K562 (cell line): ENCODE results near the gene PURA. TPM values are rescaled to one million over a fixed set of nuclear protein-coding genes. Genes with fewer than 3 reads are reported as not detected.
A peak's percentile ranks its signal among the peaks of the same experiment; 100 is the strongest.

ENCODE experiments used
- ATAC-seq: fragments of 200-7000 bp; cut with Tn5 transposase; 3 replicates; pipeline ENCODE4 v1.9.1; 2020; ENCODE audit warnings: moderate library complexity
- BruUV-seq: library from RNA; stranded (reverse); fragments of 400-500 nt; replicated peaks from 2 replicates; lab custom pipeline; 2021; lab: Mats Ljungman, UMichigan
- CTCF ChIA-PET: fragments of 300-600 bp; formaldehyde crosslinking; extraction: SDS; loops from one replicate; lab custom pipeline; 2021; ENCODE audit warnings: low intra/inter-chr PET ratio; lab: Yijun Ruan, JAX
- POLR2A ChIA-PET: fragments of 300-600, 350-650 bp; sonication (Branson Sonifier 250); formaldehyde crosslinking; extraction: SDS; loops from one replicate; lab custom pipeline; 2021; ENCODE audit warnings: antibody characterized with exemption, inconsistent platforms; lab: Yijun Ruan, JAX
- DNase-seq, 4 experiments: peaks; one replicate each; pipeline versions ENCODE4 v3.0.0 to v3.0.0-alpha.2; 2011 to 2018; ENCODE audit warnings: low spot score in 3 of 4, mixed read lengths in 3 of 4; ENCODE audit errors: extremely low read depth in 1 of 4
- FAIRE-seq: peaks from 2 replicates; lab custom pipeline; 2011; peaks lifted over from hg19 to GRCh38; lab: Jason Lieb, UNC
- H2AFZ ChIP-seq: 2 replicates; pipeline ENCODE4 v1.6.0; 2011; ENCODE audit warnings: low read depth, low read length, control low read depth, inconsistent platforms
- H3K27ac ChIP-seq: fragments of 200-600 bp; 3 replicates; pipeline ENCODE4 v1.8.0; 2011; ENCODE audit warnings: low read depth, mild to moderate bottlenecking, control low read depth, inconsistent platforms, low read length, moderate library complexity, mixed read lengths; ENCODE audit errors: extremely low read depth
- H3K27me3 ChIP-seq, 2 experiments: fragments of 300-600 bp in 1 of 2; 2 replicates in 1 of 2; 3 replicates in 1 of 2; pipeline versions ENCODE4 v1.6.0 to v1.8.0; 2011; ENCODE audit warnings: inconsistent platforms in 2 of 2, low read length in 2 of 2, mild to moderate bottlenecking in 1 of 2, mixed read lengths in 1 of 2, moderate library complexity in 1 of 2; ENCODE audit not compliant: control insufficient read depth in 2 of 2, insufficient read depth in 2 of 2
- H3K36me3 ChIP-seq: fragments of 300-600 bp; 3 replicates; pipeline ENCODE4 v1.8.0; 2011; ENCODE audit warnings: mild to moderate bottlenecking, low read length, inconsistent platforms; ENCODE audit not compliant: control insufficient read depth, insufficient read depth
- H3K4me1 ChIP-seq, 2 experiments: fragments of 200-600 bp in 1 of 2; replicated peaks in 1 of 2; 2 replicates in 1 of 2; 3 replicates in 1 of 2; pipeline versions ENCODE4 v1.5.1 to v1.8.0; 2011; ENCODE audit warnings: inconsistent platforms in 2 of 2, low read length in 2 of 2, mild to moderate bottlenecking in 1 of 2, mixed read lengths in 1 of 2, moderate library complexity in 1 of 2; ENCODE audit not compliant: control insufficient read depth in 2 of 2, insufficient read depth in 2 of 2
- H3K4me2 ChIP-seq: 2 replicates; pipeline ENCODE4 v1.6.1; 2011; ENCODE audit warnings: low read length, control low read depth, inconsistent platforms, mixed read lengths; ENCODE audit not compliant: insufficient read depth
- H3K4me3 ChIP-seq: fragments of 200-600 bp; sonication (generic), shearing (Covaris generic); 2 replicates; pipeline ENCODE4 v1.5.1; 2016; ENCODE audit warnings: control low read depth, inconsistent platforms
- H3K79me2 ChIP-seq: fragments of 200-600 bp; 3 replicates; pipeline ENCODE4 v1.8.0; 2011; ENCODE audit warnings: low read length, inconsistent platforms; ENCODE audit not compliant: control insufficient read depth, insufficient read depth
- H3K9ac ChIP-seq, 2 experiments: 2 replicates each; pipeline versions ENCODE4 v1.6.0 to v1.6.1; 2011; ENCODE audit warnings: low read depth in 2 of 2, low read length in 2 of 2, control low read depth in 1 of 2, inconsistent platforms in 1 of 2, mild to moderate bottlenecking in 1 of 2, mixed read lengths in 1 of 2; ENCODE audit not compliant: insufficient read depth in 1 of 2
- H3K9me1 ChIP-seq: one replicate; pipeline ENCODE4 v1.6.0; 2011; ENCODE audit warnings: inconsistent platforms, mild to moderate bottlenecking, low read length, moderate library complexity; ENCODE audit not compliant: control insufficient read depth, insufficient read depth
- H3K9me3 ChIP-seq: replicated peaks from 2 replicates; pipeline ENCODE4 v1.5.1; 2011; ENCODE audit warnings: low read depth, low read length, inconsistent platforms; ENCODE audit not compliant: control insufficient read depth, insufficient read depth
- H4K20me1 ChIP-seq: replicated peaks from 2 replicates; pipeline ENCODE4 v1.6.1; 2011; ENCODE audit warnings: low read length, inconsistent platforms, mixed read lengths; ENCODE audit not compliant: control insufficient read depth, insufficient read depth
- BCOR ChIP-seq: fragments of 450-650 bp; IDR thresholded peaks from 2 replicates; pipeline ENCODE4 v1.6.1; 2016
- MEIS2 ChIP-seq: fragments of 450-650 bp; IDR thresholded peaks from 2 replicates; pipeline ENCODE4 v1.6.1; 2014; ENCODE audit warnings: mild to moderate bottlenecking; ENCODE audit not compliant: partially characterized antibody
- NFIC ChIP-seq: fragments of 450-650 bp; IDR thresholded peaks from 2 replicates; pipeline ENCODE4 v1.6.1; 2017; ENCODE audit warnings: mild to moderate bottlenecking, inconsistent platforms
- SIN3B ChIP-seq: fragments of 450-650 bp; IDR thresholded peaks from 2 replicates; pipeline ENCODE4 v1.6.1; 2017; ENCODE audit warnings: low read depth, mild to moderate bottlenecking, moderate library complexity
- SMARCA5 ChIP-seq: fragments of 450-650 bp; IDR thresholded peaks from 2 replicates; pipeline ENCODE4 v1.6.1; 2016
- ZFP36 ChIP-seq: fragments of 150-350 bp; IDR thresholded peaks from 2 replicates; pipeline ENCODE4 v1.6.1; 2018; ENCODE audit warnings: low read length, low read depth; ENCODE audit not compliant: partially characterized antibody
- WGBS: fragments of 100-300 bp; shearing (Covaris generic); methylation state at CpG from one replicate; pipeline ENCODE4 v1.1.6; 2016; ENCODE audit warnings: low coverage, mixed read lengths; ENCODE audit not compliant: insufficient coverage; ENCODE audit errors: missing lambda C conversion rate; 5-methylcytosine and 5-hydroxymethylcytosine counted together
- in situ Hi-C: fragments of 300-500 bp; cut with MboI; formaldehyde crosslinking; loops from 4 replicates; pipeline ENCODE4 v1.15.0; 2018; ENCODE audit warnings: inconsistent platforms, mixed read lengths
- intact Hi-C: fragments of 100-400 bp; cut with micrococcal nuclease; formaldehyde crosslinking; loops from 2 replicates; pipeline ENCODE4 v1.14.2; 2022
- polyA plus RNA-seq, 8 experiments: library from polyadenylated mRNA; depleted of rRNA in 4 of 8; stranded (reverse) in 5 of 8; unstranded in 3 of 8; fragments of >200 nt; fragmentation: Nextera tagmentation in 2 of 8; fragmentation: Illumina TruSeq in 1 of 8; extraction: Ambion mirVana in 2 of 8; extraction: Trizol in 1 of 8; gene quantifications; 2 replicates each; pipeline versions ENCODE4 v1.2.1 to v1.2.3, GENCODE V29; 2011 to 2014; ENCODE audit warnings: inconsistent platforms in 1 of 8, missing spikeins in 1 of 8
- total RNA-seq, 7 experiments: library from RNA; depleted of rRNA in 6 of 7; stranded (reverse); fragments of >200 nt in 6 of 7; fragmentation: Illumina TruSeq in 2 of 7; extraction: Trizol in 2 of 7; gene quantifications; 2 replicates each; pipeline versions ENCODE4 v1.2.1 to v1.2.3, GENCODE V29; 2011 to 2021; ENCODE audit warnings: low replicate concordance in 1 of 7
- TF ChIP-seq, protein P1 (sequence below): fragments of 200-800 bp; sonication (Bioruptor generic); IDR thresholded peaks from 2 replicates; pipeline ENCODE4 v1.6.1; 2017; ENCODE audit warnings: missing genetic modification characterization, missing compliant biosample characterization
- TF ChIP-seq, protein P2 (sequence below): fragments of 450-650 bp; IDR thresholded peaks from 2 replicates; pipeline ENCODE4 v1.6.1; 2016
- TF ChIP-seq, protein P3 (sequence below), 2 experiments: IDR thresholded peaks in 1 of 2; conservative IDR thresholded peaks in 1 of 2; 2 replicates each; pipeline ENCODE4 v1.6.1; 2016; ENCODE audit warnings: low read depth in 2 of 2, mild to moderate bottlenecking in 1 of 2, missing compliant biosample characterization in 1 of 2, missing genetic modification characterization in 1 of 2, moderate library complexity in 1 of 2
- TF ChIP-seq, protein P4 (sequence below), 3 experiments: IDR thresholded peaks in 2 of 3; conservative IDR thresholded peaks in 1 of 3; 2 replicates each; pipeline ENCODE4 v1.5.1; 2011 to 2012; ENCODE audit warnings: low read length in 3 of 3, mild to moderate bottlenecking in 3 of 3, control low read depth in 2 of 3, improper control_type of control experiment in 1 of 3, inconsistent platforms in 1 of 3, low read depth in 1 of 3, mixed read lengths in 1 of 3, moderate library complexity in 1 of 3; ENCODE audit not compliant: insufficient read depth in 2 of 3
- TF ChIP-seq, protein P5 (sequence below): sonication (generic); formaldehyde crosslinking; IDR thresholded peaks from 2 replicates; pipeline ENCODE4 v1.8.0; 2022; ENCODE audit warnings: missing genetic modification reagents, mild to moderate bottlenecking, moderate library complexity, borderline replicate concordance

Gene PURA
- total and polyA plus RNA-seq, 9 of the 15 experiments (the other 6 are each of a cell fraction or from before 2014, with no cell fraction given), result 3.2 to 11.1 (median 5.4) TPM

DNA sequence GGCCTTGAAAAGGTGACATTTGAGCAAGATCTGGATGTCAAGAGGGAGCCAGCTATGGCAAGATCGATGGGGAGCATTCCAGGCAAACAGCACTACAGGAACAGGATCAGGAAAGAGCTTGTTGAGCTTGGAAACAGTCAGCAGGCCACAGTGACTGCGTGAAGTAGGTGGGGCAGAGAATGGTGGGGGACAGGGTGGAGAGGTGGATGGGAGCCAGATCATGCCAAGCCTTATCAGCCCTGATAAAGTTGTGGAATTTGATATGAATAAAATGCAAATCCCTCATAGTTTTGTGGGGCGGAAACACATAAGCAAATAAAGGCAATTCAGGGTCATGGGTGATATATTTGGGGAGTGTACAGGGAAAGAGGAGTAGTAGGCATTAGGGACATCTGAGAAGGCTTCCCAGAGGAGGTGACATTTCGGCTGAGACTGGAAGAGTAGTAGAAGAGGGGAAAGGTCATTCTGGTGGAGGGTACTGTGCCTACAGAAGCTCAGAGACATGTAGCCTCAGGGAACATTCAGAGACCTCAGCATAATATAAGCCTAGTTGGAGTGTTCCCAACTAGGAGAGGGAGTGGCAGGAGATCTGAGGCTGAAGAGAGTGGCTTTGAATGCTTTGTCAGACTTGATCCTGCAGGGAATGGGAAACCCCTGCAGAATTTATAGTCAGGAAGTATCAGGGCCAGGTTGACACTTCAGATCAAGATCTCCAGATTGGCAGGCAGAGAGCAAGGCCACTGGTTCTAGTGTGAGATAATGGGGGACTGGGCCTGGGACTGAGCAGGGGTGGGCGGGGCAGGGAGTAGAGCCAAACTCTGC lies 51.4 kb downstream of the PURA start:
- 45% methylated on average over 3 of the region's 5 CpGs for WGBS
- no peaks in the 10 kb centered on the region for H3K9me3 ChIP-seq
- intact Hi-C loops, result loop anchor here (5.0 kb wide), 1 partner anchor 192 kb away; no protein-coding TSS in a partner anchor
- no peaks in the 10 kb centered on the region for H3K9me1 ChIP-seq
- peak; percentile 57 for ATAC-seq
- no peaks in the 10 kb centered on the region; a peak in 1 of 5 replicates for H3K27me3 ChIP-seq
- H3K4me1 ChIP-seq, result peaks cover 4 to 33% of the 10 kb centered on the region in 2 experiments; a peak in 4 of 5 replicates
- BruUV-seq, result no TSS peak
- H3K9ac ChIP-seq, result peak overlapping the region in 1 of 2 experiments; percentile 12; a peak in 1 of 4 replicates
- no peak overlapping the region for H3K27ac ChIP-seq
- no peak overlapping the region for H3K4me3 ChIP-seq
- TF ChIP-seq, protein P1, sequence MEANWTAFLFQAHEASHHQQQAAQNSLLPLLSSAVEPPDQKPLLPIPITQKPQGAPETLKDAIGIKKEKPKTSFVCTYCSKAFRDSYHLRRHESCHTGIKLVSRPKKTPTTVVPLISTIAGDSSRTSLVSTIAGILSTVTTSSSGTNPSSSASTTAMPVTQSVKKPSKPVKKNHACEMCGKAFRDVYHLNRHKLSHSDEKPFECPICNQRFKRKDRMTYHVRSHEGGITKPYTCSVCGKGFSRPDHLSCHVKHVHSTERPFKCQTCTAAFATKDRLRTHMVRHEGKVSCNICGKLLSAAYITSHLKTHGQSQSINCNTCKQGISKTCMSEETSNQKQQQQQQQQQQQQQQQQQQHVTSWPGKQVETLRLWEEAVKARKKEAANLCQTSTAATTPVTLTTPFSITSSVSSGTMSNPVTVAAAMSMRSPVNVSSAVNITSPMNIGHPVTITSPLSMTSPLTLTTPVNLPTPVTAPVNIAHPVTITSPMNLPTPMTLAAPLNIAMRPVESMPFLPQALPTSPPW (CRISPR knock-in tag), result peak; percentile 26; the same call in 1 of the 2 replicates
- TF ChIP-seq ZFP36 (peak; percentile 94), BCOR (peak; percentile 31; the same call in 1 of the 2 replicates), MEIS2 (peak; percentile 14), NFIC (0 out of 2 replicates have a peak, but pooled peaks have one; percentile 8), SIN3B (no peak), SMARCA5 (peak; percentile 73; the same call in 1 of the 2 replicates)
- TF ChIP-seq, protein P2, sequence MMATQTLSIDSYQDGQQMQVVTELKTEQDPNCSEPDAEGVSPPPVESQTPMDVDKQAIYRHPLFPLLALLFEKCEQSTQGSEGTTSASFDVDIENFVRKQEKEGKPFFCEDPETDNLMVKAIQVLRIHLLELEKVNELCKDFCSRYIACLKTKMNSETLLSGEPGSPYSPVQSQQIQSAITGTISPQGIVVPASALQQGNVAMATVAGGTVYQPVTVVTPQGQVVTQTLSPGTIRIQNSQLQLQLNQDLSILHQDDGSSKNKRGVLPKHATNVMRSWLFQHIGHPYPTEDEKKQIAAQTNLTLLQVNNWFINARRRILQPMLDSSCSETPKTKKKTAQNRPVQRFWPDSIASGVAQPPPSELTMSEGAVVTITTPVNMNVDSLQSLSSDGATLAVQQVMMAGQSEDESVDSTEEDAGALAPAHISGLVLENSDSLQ, result peak; percentile 73
- TF ChIP-seq, protein P3, sequence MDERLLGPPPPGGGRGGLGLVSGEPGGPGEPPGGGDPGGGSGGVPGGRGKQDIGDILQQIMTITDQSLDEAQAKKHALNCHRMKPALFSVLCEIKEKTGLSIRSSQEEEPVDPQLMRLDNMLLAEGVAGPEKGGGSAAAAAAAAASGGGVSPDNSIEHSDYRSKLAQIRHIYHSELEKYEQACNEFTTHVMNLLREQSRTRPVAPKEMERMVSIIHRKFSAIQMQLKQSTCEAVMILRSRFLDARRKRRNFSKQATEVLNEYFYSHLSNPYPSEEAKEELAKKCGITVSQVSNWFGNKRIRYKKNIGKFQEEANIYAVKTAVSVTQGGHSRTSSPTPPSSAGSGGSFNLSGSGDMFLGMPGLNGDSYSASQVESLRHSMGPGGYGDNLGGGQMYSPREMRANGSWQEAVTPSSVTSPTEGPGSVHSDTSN (CRISPR knock-in tag; IDR thresholded peaks at IDR 0.05; ENCODE audit: low read depth), result no peak
- TF ChIP-seq, protein P3 (tag; conservative IDR thresholded peaks at IDR 0.05; ENCODE audit: low read depth), result 0 out of 2 replicates have a peak, but pooled peaks have one; percentile 10
- TF ChIP-seq, protein P4, sequence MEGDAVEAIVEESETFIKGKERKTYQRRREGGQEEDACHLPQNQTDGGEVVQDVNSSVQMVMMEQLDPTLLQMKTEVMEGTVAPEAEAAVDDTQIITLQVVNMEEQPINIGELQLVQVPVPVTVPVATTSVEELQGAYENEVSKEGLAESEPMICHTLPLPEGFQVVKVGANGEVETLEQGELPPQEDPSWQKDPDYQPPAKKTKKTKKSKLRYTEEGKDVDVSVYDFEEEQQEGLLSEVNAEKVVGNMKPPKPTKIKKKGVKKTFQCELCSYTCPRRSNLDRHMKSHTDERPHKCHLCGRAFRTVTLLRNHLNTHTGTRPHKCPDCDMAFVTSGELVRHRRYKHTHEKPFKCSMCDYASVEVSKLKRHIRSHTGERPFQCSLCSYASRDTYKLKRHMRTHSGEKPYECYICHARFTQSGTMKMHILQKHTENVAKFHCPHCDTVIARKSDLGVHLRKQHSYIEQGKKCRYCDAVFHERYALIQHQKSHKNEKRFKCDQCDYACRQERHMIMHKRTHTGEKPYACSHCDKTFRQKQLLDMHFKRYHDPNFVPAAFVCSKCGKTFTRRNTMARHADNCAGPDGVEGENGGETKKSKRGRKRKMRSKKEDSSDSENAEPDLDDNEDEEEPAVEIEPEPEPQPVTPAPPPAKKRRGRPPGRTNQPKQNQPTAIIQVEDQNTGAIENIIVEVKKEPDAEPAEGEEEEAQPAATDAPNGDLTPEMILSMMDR (IDR thresholded peaks at IDR 0.05 in 2 of 3, conservative IDR thresholded peaks at IDR 0.05 in 1 of 3; ENCODE audit: insufficient read depth in 2 of 3, low read depth in 1 of 3, low read length in 3 of 3), result no peak
- TF ChIP-seq, protein P5, sequence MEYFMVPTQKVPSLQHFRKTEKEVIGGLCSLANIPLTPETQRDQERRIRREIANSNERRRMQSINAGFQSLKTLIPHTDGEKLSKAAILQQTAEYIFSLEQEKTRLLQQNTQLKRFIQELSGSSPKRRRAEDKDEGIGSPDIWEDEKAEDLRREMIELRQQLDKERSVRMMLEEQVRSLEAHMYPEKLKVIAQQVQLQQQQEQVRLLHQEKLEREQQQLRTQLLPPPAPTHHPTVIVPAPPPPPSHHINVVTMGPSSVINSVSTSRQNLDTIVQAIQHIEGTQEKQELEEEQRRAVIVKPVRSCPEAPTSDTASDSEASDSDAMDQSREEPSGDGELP (CRISPR knock-in tag), result no peak
- in situ Hi-C loops, result loop anchor here (10.0 kb wide), 1 partner anchor 189 kb away; no protein-coding TSS in a partner anchor
- no peaks in the 10 kb centered on the region for H3K36me3 ChIP-seq
- ChIA-PET CTCF (no interaction called here), POLR2A (interaction anchor here (1.3 to 2.1 kb wide), 2 partner anchors 9 to 12 kb away, joined by 3 to 9 read pairs; partner anchors contain the start of gene CYSTM1)
- no peak for FAIRE-seq
- no peaks in the 10 kb centered on the region for H3K79me2 ChIP-seq
- no peak overlapping the region; the same call in 1 of the 2 replicates for H3K4me2 ChIP-seq
- no peaks in the 10 kb centered on the region for H4K20me1 ChIP-seq
- H2AFZ ChIP-seq, result no peak overlapping the region
- DNase-seq, result peak; percentile 46 to 62 (median 54)
